ENCODE measurements around the gene PDE6D.

The PDE6D gene

GRCh38 chr2:231707625-231707926, 73.5 kb downstream of the PDE6D start:
- H3K9me3 Mint-ChIP-seq = no peaks in the 10 kb centered on the region
- peak; percentile 19 for ATAC-seq
- DNase-seq = peak in 1 of 2 donors; percentile 81
- H3K4me3 Mint-ChIP-seq = peak overlapping the region; percentile 94 to 97
- H3K27ac Mint-ChIP-seq = peak overlapping the region; percentile 100
- H3K27me3 Mint-ChIP-seq = no peaks in the 10 kb centered on the region
- H3K4me1 Mint-ChIP-seq = peaks cover 52% of the 10 kb centered on the region

- Mint-ChIP-seq H3K4me3 (peak overlapping the region; percentile 94 to 97), H3K27ac (peak overlapping the region; percentile 100), H3K9me3 (no peaks in the 10 kb centered on the region), H3K4me1 (peaks cover 46% of the 10 kb centered on the region), H3K27me3 (no peaks in the 10 kb centered on the region)
- DNase-seq (peak; percentile 96 to 97), ATAC-seq (peak; percentile 49)
Observed at GRCh38 chr2:231706731-231707624, 74.1 kb downstream of the PDE6D start.

GRCh38 chr2:231704017-231704416, 77.1 kb downstream of the PDE6D start:
- peak overlapping the region in 1 of 2 donors; percentile 30 for H3K4me3 Mint-ChIP-seq
- no peak for DNase-seq
- no peaks in the 10 kb centered on the region for H3K9me3 Mint-ChIP-seq
- H3K4me1 Mint-ChIP-seq = peaks cover 32% of the 10 kb centered on the region
- H3K27me3 Mint-ChIP-seq = no peaks in the 10 kb centered on the region
- no peak for ATAC-seq
- H3K27ac Mint-ChIP-seq = no peak overlapping the region

GRCh38 chr2:231701456-231702373, 79.4 kb downstream of the PDE6D start:
- H3K27me3 Mint-ChIP-seq = no peaks in the 10 kb centered on the region
- peaks cover 26% of the 10 kb centered on the region for H3K4me1 Mint-ChIP-seq
- DNase-seq = no peak
- no peak for ATAC-seq
- no peak overlapping the region for H3K4me3 Mint-ChIP-seq
- H3K27ac Mint-ChIP-seq = no peak overlapping the region
- H3K9me3 Mint-ChIP-seq = no peaks in the 10 kb centered on the region

- H3K27ac Mint-ChIP-seq = no peak overlapping the region
- DNase-seq (no peak), ATAC-seq (no peak)
- H3K4me3 Mint-ChIP-seq = no peak overlapping the region
- no peaks in the 10 kb centered on the region for H3K9me3 Mint-ChIP-seq
- no peaks in the 10 kb centered on the region for H3K27me3 Mint-ChIP-seq
- peaks cover 7% of the 10 kb centered on the region for H3K4me1 Mint-ChIP-seq
Observed at GRCh38 chr2:231699006-231699405, 82.1 kb downstream of the PDE6D start.

- no peak for DNase-seq
Observed at GRCh38 chr2:231696004-231696367, 85.1 kb downstream of the PDE6D start.

GRCh38 chr2:231693956-231694355, 87.1 kb downstream of the PDE6D start:
- Mint-ChIP-seq H3K27ac (no peak overlapping the region), H3K4me1 (no peaks in the 10 kb centered on the region), H3K27me3 (no peaks in the 10 kb centered on the region), H3K9me3 (no peaks in the 10 kb centered on the region), H3K4me3 (no peak overlapping the region)
- DNase-seq (no peak), ATAC-seq (no peak)

More at GRCh38 chr2:231696004-231696367, 85.1 kb downstream of the PDE6D start:
- Mint-ChIP-seq H3K4me1 (no peaks in the 10 kb centered on the region), H3K9me3 (no peaks in the 10 kb centered on the region), H3K4me3 (no peak overlapping the region), H3K27me3 (no peaks in the 10 kb centered on the region), H3K27ac (no peak overlapping the region)
- no peak for ATAC-seq

- Mint-ChIP-seq H3K27me3 (no peaks in the 10 kb centered on the region), H3K9me3 (no peaks in the 10 kb centered on the region), H3K4me1 (peaks cover 4% of the 10 kb centered on the region), H3K27ac (no peak overlapping the region), H3K4me3 (no peak overlapping the region)
- ATAC-seq (no peak), DNase-seq (no peak)
Observed at GRCh38 chr2:231692847-231693246, 88.2 kb downstream of the PDE6D start.

- no peak overlapping the region for H3K4me3 Mint-ChIP-seq
- H3K27ac Mint-ChIP-seq = no peak overlapping the region
- DNase-seq (no peak), ATAC-seq (no peak)
- H3K27me3 Mint-ChIP-seq = no peaks in the 10 kb centered on the region
- peaks cover 17% of the 10 kb centered on the region for H3K4me1 Mint-ChIP-seq
- H3K9me3 Mint-ChIP-seq = no peaks in the 10 kb centered on the region
Observed at GRCh38 chr2:231691251-231691772, 89.8 kb downstream of the PDE6D start.

GRCh38 chr2:231689124-231689893, 91.8 kb downstream of the PDE6D start:
- Mint-ChIP-seq H3K4me1 (peaks cover 30% of the 10 kb centered on the region), H3K9me3 (no peaks in the 10 kb centered on the region)

GRCh38 chr2:231688719-231689118, 92.4 kb downstream of the PDE6D start:
- no peak for ATAC-seq
- H3K27me3 Mint-ChIP-seq = peaks cover 18% of the 10 kb centered on the region
- H3K9me3 Mint-ChIP-seq = no peaks in the 10 kb centered on the region
- H3K4me1 Mint-ChIP-seq = peaks cover 36% of the 10 kb centered on the region
- DNase-seq = no peak
- no peak overlapping the region for H3K27ac Mint-ChIP-seq
- no peak overlapping the region for H3K4me3 Mint-ChIP-seq

More at GRCh38 chr2:231689124-231689893, 91.8 kb downstream of the PDE6D start:
- H3K27ac Mint-ChIP-seq = peak overlapping the region in 1 of 2 donors; percentile 40
- DNase-seq = no peak
- H3K4me3 Mint-ChIP-seq = no peak overlapping the region
- peaks cover 12% of the 10 kb centered on the region for H3K27me3 Mint-ChIP-seq
- ATAC-seq = no peak

- DNase-seq = no peak
- Mint-ChIP-seq H3K4me3 (peak overlapping the region in 1 of 2 donors; percentile 69), H3K27ac (peak overlapping the region in 1 of 2 donors; percentile 70)
Observed at GRCh38 chr2:231687961-231688360, 93.1 kb downstream of the PDE6D start.

GRCh38 chr2:231687133-231687852, 93.8 kb downstream of the PDE6D start:
- ATAC-seq (peak; percentile 88), DNase-seq (peak; percentile 66 to 74)
- H3K27ac Mint-ChIP-seq = no peak overlapping the region
- no peaks in the 10 kb centered on the region for H3K9me3 Mint-ChIP-seq
- peaks cover 36% of the 10 kb centered on the region for H3K4me1 Mint-ChIP-seq
- H3K27me3 Mint-ChIP-seq = peaks cover 30% of the 10 kb centered on the region
- H3K4me3 Mint-ChIP-seq = peak overlapping the region in 1 of 2 donors; percentile 69

More at GRCh38 chr2:231687961-231688360, 93.1 kb downstream of the PDE6D start:
- Mint-ChIP-seq H3K4me1 (peaks cover 36% of the 10 kb centered on the region), H3K27me3 (peaks cover 24% of the 10 kb centered on the region), H3K9me3 (no peaks in the 10 kb centered on the region)
- ATAC-seq = no peak

GRCh38 chr2:231686192-231687100, 94.6 kb downstream of the PDE6D start:
- no peak overlapping the region for H3K27ac Mint-ChIP-seq
- no peaks in the 10 kb centered on the region for H3K9me3 Mint-ChIP-seq
- no peak overlapping the region for H3K4me3 Mint-ChIP-seq
- DNase-seq = no peak
- ATAC-seq = no peak
- peaks cover 41% of the 10 kb centered on the region for H3K4me1 Mint-ChIP-seq
- peaks cover 39% of the 10 kb centered on the region for H3K27me3 Mint-ChIP-seq
